SU-DHL-6 (cell line): Measurements from ENCODE around the gene KIAA2012.

Source experiments
- H2AFZ ChIP-seq: fragments of 200-600 bp; sonication (generic); 2 replicates; pipeline ENCODE4 v1.6.1; 2014; ENCODE audit warnings: low read depth, mild to moderate bottlenecking, moderate library complexity, mixed read lengths, antibody characterized with exemption, low read length; ENCODE audit not compliant: severe bottlenecking
- H3F3A ChIP-seq: fragments of 200-600 bp; shearing (Covaris generic); 2 replicates; pipeline ENCODE4 v1.6.0; 2016; ENCODE audit warnings: antibody characterized with exemption, mild to moderate bottlenecking; ENCODE audit not compliant: insufficient read depth
- H3K27ac ChIP-seq: fragments of 200-600 bp; sonication (generic); 2 replicates; pipeline ENCODE4 v1.5.1; 2016; ENCODE audit warnings: low read depth, mild to moderate bottlenecking, low read length, moderate library complexity, mixed read lengths
- H3K27me3 ChIP-seq: fragments of 200-600 bp; sonication (generic), shearing (Covaris generic); 2 replicates; pipeline ENCODE4 v1.6.0; 2014; ENCODE audit warnings: mild to moderate bottlenecking, low read length
- H3K36me3 ChIP-seq: fragments of 200-600 bp; sonication (generic); 2 replicates; pipeline ENCODE4 v1.6.1; 2014; ENCODE audit warnings: mild to moderate bottlenecking, low read length, mixed read lengths
- H3K4me2 ChIP-seq: fragments of 300-600, 200-600 bp; shearing (Covaris generic), sonication (generic); 2 replicates; pipeline ENCODE4 v1.6.0; 2014; ENCODE audit warnings: low read length, low read depth, mild to moderate bottlenecking; ENCODE audit not compliant: poor library complexity, severe bottlenecking
- H3K4me3 ChIP-seq: fragments of 200-600 bp; sonication (generic); 2 replicates; pipeline ENCODE4 v1.5.1; 2014; ENCODE audit warnings: antibody characterized with exemption, low read length, mild to moderate bottlenecking, mixed read lengths; ENCODE audit not compliant: insufficient read depth, poor library complexity, severe bottlenecking
- H3K79me2 ChIP-seq: fragments of 200-600 bp; sonication (generic); 2 replicates; pipeline ENCODE4 v1.6.1; 2014; ENCODE audit warnings: mild to moderate bottlenecking, low read length, moderate library complexity; ENCODE audit not compliant: insufficient read depth
- H3K9ac ChIP-seq: fragments of 200-600 bp; sonication (generic); 2 replicates; pipeline ENCODE4 v1.7.0; 2014; ENCODE audit warnings: mild to moderate bottlenecking, low read length
- H3K9me2 ChIP-seq: fragments of 200-600 bp; sonication (generic); replicated peaks from 2 replicates; pipeline ENCODE4 v1.6.1; 2014; ENCODE audit warnings: low read length; ENCODE audit not compliant: insufficient read depth
- H3K9me3 ChIP-seq: fragments of 200-600 bp; sonication (generic); 2 replicates; pipeline ENCODE4 v1.6.1; 2014; ENCODE audit warnings: low read length, mixed read lengths; ENCODE audit not compliant: insufficient read depth
- H4K20me1 ChIP-seq: fragments of 200-600 bp; sonication (generic); 2 replicates; pipeline ENCODE4 v1.6.1; 2014; ENCODE audit warnings: low read depth, mild to moderate bottlenecking, antibody characterized with exemption, low read length, moderate library complexity, mixed read lengths
- CTCF ChIP-seq: fragments of 200-600 bp; sonication (generic); IDR thresholded peaks from one replicate; pipeline ENCODE4 v1.5.1; 2017; ENCODE audit warnings: antibody characterized with exemption, mild to moderate bottlenecking, low read length, moderate library complexity; ENCODE audit not compliant: insufficient read depth, poor library complexity, severe bottlenecking
- EZH2phosphoT487 ChIP-seq: fragments of 200-600 bp; sonication (generic), shearing (Covaris generic); conservative IDR thresholded peaks from 2 replicates; pipeline ENCODE4 v1.6.1; 2018; ENCODE audit warnings: mild to moderate bottlenecking, antibody characterized with exemption, low read length, moderate library complexity, mixed read lengths

Gene KIAA2012

GRCh38 chr2:202193881-202194353 lies 120.9 kb downstream of the KIAA2012 start:
- Histone ChIP-seq H4K20me1 (no peaks in the 10 kb centered on the region), H3K4me3 (no peak overlapping the region), H3F3A (no peaks in the 10 kb centered on the region), H3K79me2 (no peaks in the 10 kb centered on the region), H3K27ac (no peak overlapping the region), H3K27me3 (no peaks in the 10 kb centered on the region), H3K36me3 (no peaks in the 10 kb centered on the region), H3K9ac (no peak overlapping the region), H3K9me3 (no peaks in the 10 kb centered on the region), H2AFZ (no peak overlapping the region), H3K9me2 (no peaks in the 10 kb centered on the region), H3K4me2 (no peak overlapping the region)
- TF ChIP-seq EZH2phosphoT487 (no peak), CTCF (no peak)

- Histone ChIP-seq H3K4me2 (no peak overlapping the region), H3K9ac (no peak overlapping the region), H3K9me3 (no peaks in the 10 kb centered on the region), H3K27me3 (no peaks in the 10 kb centered on the region), H4K20me1 (no peaks in the 10 kb centered on the region), H3F3A (no peaks in the 10 kb centered on the region), H3K9me2 (no peaks in the 10 kb centered on the region), H3K4me3 (no peak overlapping the region), H3K27ac (no peak overlapping the region), H3K36me3 (no peaks in the 10 kb centered on the region), H3K79me2 (no peaks in the 10 kb centered on the region), H2AFZ (no peak overlapping the region)
- TF ChIP-seq EZH2phosphoT487 (no peak), CTCF (no peak)
Observed at GRCh38 chr2:202194418-202194817, 121.4 kb downstream of the KIAA2012 start.

- Histone ChIP-seq H3K4me2 (no peak overlapping the region), H3K9me2 (no peaks in the 10 kb centered on the region)
- TF ChIP-seq EZH2phosphoT487 (no peak), CTCF (no peak)
Observed at GRCh38 chr2:202196727-202197126, 123.7 kb downstream of the KIAA2012 start.

More at GRCh38 chr2:202196727-202197126, 123.7 kb downstream of the KIAA2012 start:
- Histone ChIP-seq H3K27me3 (no peaks in the 10 kb centered on the region), H4K20me1 (no peaks in the 10 kb centered on the region), H3K36me3 (no peaks in the 10 kb centered on the region), H3K4me3 (no peak overlapping the region), H3K79me2 (no peaks in the 10 kb centered on the region), H3F3A (no peaks in the 10 kb centered on the region), H2AFZ (no peak overlapping the region), H3K9ac (no peak overlapping the region), H3K27ac (no peak overlapping the region), H3K9me3 (no peaks in the 10 kb centered on the region)
